GM12872 (cell line): Measurements from ENCODE around the gene TREML4.
A peak's percentile ranks its signal among the peaks of the same experiment; 100 is the strongest.

Experiments used
- TF ChIP-seq, protein P1 (sequence below): IDR thresholded peaks from 3 replicates; pipeline ENCODE4 v1.5.1; 2011; ENCODE audit warnings: low read depth, mild to moderate bottlenecking, low read length, moderate library complexity; ENCODE audit not compliant: insufficient read depth

The TREML4 gene, protein sequence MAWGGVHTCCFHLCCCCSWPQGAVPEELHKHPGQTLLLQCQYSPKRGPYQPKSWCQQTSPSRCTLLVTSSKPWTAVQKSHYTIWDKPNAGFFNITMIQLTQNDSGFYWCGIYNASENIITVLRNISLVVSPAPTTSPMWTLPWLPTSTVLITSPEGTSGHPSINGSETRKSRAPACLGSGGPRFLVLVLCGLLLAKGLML

DNA sequence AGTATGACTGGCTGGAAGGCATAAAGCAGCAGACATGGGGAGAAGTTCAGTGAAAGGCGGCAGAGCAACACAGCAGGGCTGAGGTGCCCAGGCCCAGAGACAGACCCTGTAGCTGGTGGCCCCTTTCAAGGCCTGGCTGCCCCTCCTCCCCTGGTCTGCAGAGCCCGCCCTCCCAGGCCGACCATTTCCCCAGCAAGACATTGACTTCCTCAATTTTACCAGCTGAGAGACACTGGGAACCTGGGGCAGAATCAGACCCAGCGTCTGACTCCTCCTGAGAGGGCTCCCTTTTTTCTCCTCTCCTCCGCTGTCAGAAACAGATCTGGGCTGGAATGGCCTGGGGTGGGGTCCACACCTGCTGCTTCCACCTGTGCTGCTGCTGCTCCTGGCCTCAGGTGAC, at the start of gene TREML4:
TREML4 (plus strand) TSS at position 254 of the 400 bp plus-strand sequence; CDS start at position 333, 79 bp downstream.
- TF ChIP-seq, protein P1, sequence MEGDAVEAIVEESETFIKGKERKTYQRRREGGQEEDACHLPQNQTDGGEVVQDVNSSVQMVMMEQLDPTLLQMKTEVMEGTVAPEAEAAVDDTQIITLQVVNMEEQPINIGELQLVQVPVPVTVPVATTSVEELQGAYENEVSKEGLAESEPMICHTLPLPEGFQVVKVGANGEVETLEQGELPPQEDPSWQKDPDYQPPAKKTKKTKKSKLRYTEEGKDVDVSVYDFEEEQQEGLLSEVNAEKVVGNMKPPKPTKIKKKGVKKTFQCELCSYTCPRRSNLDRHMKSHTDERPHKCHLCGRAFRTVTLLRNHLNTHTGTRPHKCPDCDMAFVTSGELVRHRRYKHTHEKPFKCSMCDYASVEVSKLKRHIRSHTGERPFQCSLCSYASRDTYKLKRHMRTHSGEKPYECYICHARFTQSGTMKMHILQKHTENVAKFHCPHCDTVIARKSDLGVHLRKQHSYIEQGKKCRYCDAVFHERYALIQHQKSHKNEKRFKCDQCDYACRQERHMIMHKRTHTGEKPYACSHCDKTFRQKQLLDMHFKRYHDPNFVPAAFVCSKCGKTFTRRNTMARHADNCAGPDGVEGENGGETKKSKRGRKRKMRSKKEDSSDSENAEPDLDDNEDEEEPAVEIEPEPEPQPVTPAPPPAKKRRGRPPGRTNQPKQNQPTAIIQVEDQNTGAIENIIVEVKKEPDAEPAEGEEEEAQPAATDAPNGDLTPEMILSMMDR = no peak

GRCh38 chr6:41179163-41179562, 49.0 kb upstream of the TREML4 start:
- TF ChIP-seq, protein P1 = no peak

- TF ChIP-seq, protein P1 = no peak
Measured at GRCh38 chr6:41181566-41181965, 46.6 kb upstream of the TREML4 start.

DNA sequence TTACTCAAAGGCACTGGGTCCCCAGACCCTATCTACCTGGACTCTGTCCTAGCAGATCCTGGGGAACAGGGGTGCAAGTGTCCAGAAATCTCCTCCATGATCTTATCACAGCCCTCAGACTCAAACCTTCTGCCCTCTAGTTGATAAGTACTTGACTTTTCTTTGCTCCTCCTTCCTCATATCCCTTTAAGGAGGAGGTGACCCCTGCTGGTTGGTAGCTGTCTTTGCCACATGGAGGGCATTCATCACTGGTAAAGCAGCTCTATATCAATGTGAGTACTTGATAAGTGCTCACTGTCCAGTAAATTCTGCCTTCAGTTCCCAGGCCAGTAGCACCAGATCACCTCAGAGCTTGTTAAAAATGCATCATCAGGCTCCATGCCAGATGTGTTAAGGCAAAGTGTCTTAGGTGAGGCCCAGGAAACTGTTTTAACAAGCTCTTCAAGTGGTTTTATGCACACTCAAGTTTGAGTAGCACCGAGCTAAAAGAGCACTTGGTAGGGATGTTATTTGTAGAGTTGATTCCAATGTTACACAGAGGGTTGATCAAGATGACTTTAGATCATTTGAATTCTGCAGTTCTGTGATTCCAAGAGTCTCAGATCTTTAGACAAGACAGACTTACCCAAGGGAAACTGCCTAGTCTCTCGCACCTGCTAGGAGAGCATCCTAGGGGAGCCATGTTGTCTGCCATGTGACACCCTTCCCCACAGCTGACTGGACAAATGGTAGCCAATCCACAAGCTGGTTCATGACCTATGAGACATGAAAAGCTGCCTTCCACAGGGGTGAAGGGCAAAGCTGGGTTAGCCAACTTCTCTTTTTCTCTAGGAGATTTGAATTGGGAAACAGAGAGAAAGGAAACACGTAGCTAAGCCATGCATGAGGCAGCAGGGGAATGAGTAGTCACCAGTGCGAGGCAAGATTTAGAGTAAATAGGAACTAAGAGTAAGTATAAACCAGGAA, 45.8 kb upstream of the TREML4 start:
- TF ChIP-seq, protein P1 = peak; percentile 72

DNA sequence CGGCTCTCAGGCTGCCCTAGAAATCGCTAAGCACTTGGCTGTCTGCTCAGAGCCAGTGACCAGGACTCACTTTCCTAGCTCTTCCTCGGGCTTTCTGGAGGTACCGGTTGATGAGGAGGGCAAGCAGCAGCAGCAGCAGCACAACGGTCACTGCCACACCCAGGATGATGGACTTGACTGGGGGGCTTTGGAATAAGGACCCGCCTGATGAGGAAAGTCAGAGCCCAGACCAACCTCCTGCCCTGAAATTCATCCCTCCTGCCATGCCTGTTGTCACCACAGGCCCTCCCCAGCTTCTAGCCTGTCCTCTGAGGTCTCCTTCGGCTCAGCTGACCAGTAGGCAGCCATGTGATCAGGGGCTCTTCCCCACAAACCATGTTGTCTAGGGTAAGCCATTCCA, 43.4 kb upstream of the TREML4 start:
- TF ChIP-seq, protein P1 = no peak

DNA sequence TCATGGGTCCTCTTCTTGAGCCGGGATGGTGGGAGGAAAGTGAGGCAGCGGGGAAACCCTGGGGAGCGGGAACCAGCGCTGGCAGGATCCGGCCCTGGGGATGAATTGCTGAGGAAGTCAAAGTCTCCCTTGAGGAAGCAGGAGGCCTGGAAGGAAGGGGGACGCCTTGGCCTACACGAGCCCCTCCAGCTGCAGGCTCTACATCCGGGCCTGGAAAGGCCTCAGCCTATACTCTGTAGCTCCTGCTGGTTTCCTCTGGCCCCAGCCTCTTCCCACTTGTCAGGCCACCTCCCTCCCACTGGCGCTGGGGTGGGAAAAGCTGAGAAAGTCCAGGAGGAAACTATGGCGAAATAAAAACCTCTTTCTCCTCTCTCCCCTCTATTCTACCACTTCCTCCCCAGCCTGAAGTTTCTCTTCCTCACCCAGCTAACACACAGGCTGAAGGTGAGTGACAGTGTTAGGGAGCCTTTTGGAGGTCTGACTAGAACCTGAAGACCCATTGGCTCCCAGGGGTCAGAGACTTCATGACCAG, 42.1 kb upstream of the TREML4 start:
- TF ChIP-seq, protein P1 = no peak
